Measurements from ENCODE around the gene SERINC5.

DNA sequence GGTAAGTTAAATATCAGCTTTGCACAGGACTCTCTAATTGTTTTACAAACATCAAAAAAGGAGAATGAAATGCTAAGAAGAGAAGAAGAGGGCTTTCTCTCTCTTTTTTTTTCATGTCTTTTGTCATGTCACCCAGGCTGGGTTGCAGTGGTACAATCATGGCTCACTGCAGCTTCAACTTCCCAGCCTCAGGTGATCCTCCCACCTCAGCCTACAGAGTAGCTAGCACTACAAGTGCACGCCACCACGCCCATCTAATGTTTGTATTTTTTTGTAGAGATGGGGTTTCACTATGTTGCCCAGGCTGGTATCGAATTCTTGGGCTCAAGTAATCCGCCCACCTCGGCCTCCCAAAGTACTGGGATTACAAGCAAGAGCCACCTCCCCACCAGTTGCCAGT is 18.6 kb downstream of the SERINC5 start:
- TF ChIP-seq, protein P1, sequence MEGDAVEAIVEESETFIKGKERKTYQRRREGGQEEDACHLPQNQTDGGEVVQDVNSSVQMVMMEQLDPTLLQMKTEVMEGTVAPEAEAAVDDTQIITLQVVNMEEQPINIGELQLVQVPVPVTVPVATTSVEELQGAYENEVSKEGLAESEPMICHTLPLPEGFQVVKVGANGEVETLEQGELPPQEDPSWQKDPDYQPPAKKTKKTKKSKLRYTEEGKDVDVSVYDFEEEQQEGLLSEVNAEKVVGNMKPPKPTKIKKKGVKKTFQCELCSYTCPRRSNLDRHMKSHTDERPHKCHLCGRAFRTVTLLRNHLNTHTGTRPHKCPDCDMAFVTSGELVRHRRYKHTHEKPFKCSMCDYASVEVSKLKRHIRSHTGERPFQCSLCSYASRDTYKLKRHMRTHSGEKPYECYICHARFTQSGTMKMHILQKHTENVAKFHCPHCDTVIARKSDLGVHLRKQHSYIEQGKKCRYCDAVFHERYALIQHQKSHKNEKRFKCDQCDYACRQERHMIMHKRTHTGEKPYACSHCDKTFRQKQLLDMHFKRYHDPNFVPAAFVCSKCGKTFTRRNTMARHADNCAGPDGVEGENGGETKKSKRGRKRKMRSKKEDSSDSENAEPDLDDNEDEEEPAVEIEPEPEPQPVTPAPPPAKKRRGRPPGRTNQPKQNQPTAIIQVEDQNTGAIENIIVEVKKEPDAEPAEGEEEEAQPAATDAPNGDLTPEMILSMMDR (IDR thresholded peaks at IDR 0.05; ENCODE audit: low read depth, low read length), result no peak
- no peak for TF ChIP-seq POLR2A (IDR thresholded peaks at IDR 0.05; ENCODE audit: extremely low read depth, insufficient read length)
- TF ChIP-seq, protein P2, sequence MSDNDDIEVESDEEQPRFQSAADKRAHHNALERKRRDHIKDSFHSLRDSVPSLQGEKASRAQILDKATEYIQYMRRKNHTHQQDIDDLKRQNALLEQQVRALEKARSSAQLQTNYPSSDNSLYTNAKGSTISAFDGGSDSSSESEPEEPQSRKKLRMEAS (IDR thresholded peaks at IDR 0.05; ENCODE audit: low read depth, low read length), result no peak

Data from NB4 (cell line).